ENCODE results near the gene ARFGEF3. TPM values are rescaled to one million over a fixed set of nuclear protein-coding genes. Genes with fewer than 3 reads are reported as not detected.
"Not testable (repeated sequence)": the region's sequence is repeated elsewhere in the genome, so short reads cannot be mapped to it uniquely, and the experiment has no call there.

The ARFGEF3 gene
- total RNA-seq, 1 donor from 2014 or later, result 0.18 TPM

DNA sequence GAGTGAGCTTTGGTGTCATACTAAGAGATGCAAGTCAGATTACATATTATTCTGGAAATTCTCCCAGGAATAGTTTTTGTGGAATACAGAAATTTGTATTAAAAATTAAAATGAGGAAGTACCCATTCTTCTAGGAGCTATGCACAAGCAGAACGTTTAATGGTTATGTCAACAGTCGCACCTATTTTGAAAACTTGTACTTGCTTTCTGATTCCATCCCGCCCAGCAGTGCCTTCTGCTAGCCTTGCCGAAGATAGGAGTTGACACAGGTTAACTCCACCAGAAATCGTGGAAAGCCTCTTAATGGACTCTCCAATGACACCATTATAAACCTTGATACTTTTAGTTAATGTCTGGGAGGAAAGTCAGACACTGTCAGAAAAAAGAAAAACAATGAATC, 49.9 kb downstream of the ARFGEF3 start:
- ATAC-seq, result no peak
- DNase-seq (ENCODE audit: low spot score), result no peak

DNA sequence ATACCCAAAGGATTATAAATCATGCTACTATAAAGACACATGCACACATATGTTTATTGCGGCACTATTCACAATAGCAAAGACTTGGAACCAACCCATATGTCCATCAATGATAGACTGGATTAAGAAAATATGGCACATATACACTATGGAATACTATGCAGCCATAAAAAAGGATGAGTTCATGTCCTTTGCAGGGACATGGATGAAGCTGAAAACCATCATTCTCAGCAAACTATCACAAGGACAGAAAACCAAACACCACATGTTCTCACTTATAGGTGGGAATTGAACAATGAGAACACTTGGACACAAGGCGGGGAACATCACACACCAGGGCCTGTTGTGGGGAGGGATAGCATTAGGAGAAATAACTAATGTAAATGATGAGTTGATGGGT, 50.8 kb downstream of the ARFGEF3 start:
- DNase-seq (ENCODE audit: low spot score); ATAC-seq: not testable (repeated sequence)

DNA sequence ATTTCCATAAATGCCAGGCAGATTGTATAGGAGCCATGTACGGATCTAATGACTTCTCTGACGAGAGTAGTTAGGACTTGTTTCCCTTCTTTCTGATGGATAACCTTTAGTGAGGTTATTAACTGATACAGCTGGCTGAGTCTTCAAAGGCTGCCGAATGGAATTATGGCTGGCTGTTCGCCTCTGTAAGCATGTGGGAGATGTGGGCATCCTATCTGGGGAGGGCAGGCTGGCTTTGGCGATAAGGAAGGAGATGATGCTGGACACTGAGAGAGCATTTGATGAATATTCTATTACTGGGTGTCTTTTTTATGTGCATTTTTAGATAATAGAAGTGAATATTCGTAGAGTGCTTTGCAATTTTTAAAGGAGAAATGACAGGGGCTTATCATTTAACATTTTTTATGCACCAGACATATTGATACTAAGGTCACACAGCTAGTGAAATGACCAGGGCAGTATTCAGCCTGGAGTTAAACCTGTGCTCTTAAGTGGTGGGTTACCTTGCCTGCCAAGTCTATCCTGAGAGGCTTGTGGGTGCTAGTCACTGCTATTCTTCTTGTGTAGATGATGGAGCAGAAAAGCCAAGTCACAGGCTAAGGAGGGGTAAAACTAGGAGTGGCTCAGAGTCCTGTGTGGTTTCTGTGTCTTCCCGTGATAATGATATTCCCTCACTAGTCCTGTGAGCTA, 53.5 kb downstream of the ARFGEF3 start:
- no peak for DNase-seq (ENCODE audit: low spot score)
- ATAC-seq, result no peak

DNA sequence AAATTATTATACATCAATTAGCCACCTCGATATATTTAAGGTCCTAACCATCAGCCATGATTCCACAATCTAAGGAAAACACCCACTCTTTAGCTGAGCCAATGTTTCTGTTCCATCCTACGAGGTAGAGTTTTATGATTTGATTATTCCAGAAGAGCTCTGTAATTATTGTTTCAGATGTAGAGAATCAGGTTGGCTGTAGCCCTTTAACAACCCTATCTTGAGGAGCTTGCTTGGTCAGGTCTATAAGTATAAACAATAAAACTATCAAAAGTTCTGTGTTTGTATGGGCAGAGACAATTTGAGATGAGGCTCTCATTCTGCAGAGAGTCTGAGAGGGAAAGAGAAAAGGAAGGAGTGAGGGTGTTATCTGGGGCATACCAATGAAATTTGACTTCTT, 56.7 kb downstream of the ARFGEF3 start, which contains the start of gene PBOV1:
TSS of gene PBOV1 (minus strand) at position 43 of the 400 bp plus-strand sequence. CDS start 96 bp downstream, outside the sequence.
- DNase-seq (ENCODE audit: low spot score) (no peak), ATAC-seq (no peak)

DNA sequence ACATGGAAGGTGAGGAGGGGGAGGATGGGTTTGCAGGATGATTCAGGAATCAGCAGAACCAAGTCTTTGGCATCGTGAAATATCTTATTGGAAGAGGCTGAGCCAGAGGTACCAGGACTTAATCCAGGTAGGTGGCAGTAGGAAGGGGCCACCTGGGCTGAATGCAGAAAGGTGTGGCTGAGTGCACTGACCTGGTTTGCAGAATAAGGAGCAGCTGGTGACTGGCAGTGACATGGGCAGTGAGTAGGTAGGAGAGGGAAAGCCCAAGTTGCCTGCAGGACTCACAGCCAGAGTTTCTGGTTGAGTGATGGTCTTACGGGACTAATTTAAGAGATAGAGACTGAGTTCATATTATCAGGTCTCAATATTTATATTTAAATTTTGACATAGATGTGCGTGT, 57.7 kb downstream of the ARFGEF3 start:
- ATAC-seq (no peak), DNase-seq (ENCODE audit: low spot score) (no peak)

DNA sequence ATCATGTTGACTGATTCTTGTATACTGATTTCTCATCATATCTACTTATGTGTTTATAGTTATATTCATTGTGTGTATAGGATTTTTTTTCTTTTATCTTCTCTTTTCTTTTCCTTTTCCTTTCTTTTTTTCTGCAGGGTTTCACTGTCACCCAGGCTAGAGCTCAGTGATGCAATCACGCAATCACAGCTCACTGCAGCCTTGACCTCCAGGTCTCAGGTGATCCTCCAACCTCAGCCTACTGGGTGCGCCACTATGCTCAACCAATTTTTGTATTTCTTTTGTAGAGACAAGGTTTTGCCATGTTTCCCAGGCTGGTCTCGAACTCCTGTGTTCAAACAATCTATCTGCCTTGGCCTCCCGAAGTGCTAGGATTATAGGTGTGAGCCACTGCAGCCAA, 58.2 kb downstream of the ARFGEF3 start:
- DNase-seq (ENCODE audit: low spot score) (no peak), ATAC-seq (no peak)

DNA sequence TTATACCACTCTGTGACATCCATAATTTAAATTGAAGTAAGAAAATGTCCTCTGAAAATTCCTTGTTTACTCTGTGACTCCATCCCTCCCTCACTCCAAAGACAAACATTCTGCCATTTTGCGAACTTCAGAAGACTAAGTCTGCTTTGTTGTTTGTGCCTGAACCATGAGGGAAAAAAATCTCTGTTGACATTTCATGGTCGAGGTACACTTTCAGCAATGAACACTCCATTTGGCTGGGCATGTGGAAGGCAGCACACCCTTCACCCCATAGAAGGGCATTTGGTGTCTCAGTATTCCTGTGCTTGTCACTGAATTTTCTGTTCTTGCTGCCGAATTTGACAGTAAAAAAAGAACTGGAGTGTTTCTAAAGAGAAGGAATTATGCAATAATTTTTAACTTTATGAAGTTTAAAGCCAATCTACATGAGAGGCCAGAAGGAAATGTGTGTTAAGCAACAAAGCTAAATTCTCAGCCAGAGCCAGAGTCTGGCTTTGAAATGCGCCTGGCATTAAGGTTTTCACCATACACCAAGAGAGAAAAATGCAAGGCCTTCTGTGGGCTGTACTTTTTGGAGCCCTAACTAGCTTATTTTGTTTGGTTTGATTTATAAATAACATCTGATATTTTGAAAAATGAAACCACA, 61.3 kb downstream of the ARFGEF3 start:
- DNase-seq (ENCODE audit: low spot score) (no peak), ATAC-seq (no peak)

DNA sequence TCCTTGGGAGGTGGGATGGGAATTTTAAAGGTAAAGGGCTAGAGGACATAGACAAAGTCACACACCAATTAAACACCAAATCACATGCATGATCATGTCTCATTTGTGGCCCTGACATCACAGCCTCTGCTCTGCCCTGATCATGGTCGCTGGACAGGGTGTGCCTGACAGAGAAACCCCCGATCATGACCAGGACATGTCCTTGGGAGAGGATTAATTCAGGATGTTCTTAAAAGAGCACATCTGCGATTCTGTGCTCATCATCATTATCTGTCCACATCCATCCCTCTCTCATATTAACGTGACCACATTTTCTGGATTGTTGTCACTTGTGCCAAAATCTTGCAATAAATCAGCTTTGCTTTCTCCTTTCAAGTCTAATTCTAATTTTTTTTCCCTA, 64.2 kb downstream of the ARFGEF3 start:
- DNase-seq (ENCODE audit: low spot score) (no peak), ATAC-seq (no peak)

DNA sequence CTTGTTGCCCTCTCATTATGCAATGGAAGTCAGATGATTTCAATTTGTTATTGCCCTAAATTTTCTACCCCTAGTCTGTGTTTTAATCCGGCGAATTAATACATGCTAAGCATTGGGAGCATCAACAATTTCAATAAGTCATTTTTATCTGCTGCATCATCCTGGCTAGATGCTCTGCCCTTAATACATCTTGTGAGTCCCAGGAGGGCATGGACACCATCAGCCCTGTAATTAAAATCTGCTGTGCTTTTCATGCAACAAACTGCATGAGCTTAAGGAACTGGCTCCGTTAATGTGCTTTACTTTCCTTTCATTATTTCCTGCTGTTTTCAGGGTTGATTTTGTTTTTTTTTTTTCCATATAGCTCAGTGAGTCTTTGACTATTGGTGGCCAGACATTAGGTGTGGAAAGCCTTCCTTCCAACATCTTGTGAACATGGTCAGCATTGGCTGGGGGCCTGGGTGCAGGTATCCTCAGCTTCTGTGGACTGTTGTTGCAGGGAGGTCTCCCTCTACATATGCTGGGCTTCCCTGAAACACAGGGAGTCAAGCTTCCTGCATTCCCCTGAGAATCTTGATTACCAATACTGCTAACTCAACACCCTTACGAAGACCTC, 65.1 kb downstream of the ARFGEF3 start:
- DNase-seq (ENCODE audit: low spot score), result no peak
- no peak for ATAC-seq

DNA sequence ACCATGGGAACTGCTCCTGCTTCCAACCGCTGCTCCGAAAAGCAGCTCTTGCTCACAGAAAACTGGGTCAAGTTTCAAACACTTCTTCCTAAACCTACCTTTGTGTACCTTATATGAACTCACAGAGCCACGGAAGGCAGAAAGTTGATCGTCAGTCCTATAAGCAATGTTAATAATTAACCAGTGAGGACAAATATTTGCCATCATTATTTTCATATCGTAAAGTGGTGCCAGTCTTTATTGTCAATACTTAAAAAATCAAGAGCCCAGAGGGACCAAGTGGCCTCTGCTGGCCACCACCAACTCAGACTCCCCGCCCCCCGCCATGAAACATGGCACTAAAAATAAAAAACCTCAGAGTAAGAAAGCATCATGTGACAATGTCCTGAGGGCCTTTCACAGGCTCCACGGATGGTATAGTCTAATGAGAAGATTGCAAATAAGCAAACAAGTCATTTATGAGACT, 65.6 kb downstream of the ARFGEF3 start:
- ATAC-seq (no peak), DNase-seq (ENCODE audit: low spot score) (no peak)

DNA sequence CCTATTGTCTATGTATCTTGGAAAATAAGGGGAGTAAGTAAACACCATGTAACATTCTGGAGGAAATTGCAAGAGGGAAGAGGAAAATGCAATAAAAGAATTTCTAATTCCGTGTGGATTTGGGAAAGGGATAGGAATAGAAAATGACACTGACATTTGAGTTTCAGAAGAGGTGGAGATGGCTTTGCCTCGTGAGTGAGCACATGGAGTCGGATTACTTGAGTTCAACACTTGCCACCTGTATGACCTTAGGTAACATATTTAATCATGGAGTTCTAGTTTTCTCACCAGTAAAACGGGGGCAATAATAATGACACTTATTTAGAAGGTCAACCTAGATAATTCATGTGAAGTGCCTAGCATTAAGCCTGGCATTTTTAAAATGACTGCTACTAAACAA, 67.3 kb downstream of the ARFGEF3 start:
- no peak for ATAC-seq
- no peak for DNase-seq (ENCODE audit: low spot score)

DNA sequence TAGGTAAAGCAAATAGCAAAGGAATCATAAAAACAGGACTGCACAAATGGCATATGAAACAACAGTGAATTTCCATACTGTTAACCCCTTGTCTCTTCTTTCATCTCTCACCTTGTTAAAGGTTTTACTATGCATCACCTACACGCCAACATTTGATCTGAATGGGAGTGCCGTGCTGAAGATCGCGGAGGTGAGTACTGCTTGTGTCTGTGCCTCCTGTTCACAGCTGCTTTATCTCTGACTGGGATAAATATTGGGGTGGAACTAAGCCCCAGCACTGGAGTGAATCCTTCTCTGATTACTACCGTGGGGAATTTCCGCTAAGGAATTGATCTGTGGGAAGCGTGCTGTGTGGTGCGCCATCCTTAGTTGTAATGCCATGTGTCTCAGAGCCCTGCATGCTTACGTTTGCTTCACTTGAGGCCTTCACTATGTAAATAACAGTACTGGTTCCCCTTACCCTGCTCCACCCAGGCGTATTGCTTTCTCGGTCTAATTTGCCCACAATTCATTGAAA, 68.0 kb downstream of the ARFGEF3 start:
- ATAC-seq, result no peak

DNA sequence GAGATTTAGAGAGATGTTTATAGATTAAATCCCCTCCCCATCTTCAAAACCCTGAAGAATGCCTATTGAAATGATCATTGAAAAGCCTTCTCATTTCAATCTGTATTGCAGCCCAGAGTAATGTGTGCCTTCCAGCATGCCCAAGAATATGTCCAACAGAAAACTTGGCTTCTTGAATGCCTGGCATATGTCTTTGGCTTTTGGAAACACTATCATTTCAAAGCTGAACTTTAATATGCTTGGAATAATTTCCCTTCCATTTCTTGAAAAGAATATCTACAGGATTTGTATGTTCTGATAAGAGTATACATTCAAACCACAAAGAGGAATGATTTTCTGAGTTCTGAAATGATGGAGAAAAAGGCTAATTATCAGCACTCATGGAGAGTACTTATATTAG, 68.5 kb downstream of the ARFGEF3 start:
- DNase-seq (ENCODE audit: low spot score) (no peak), ATAC-seq (no peak)

More for the DNA sequence above, 68.0 kb downstream of the ARFGEF3 start:
- DNase-seq (ENCODE audit: low spot score), result no peak

DNA sequence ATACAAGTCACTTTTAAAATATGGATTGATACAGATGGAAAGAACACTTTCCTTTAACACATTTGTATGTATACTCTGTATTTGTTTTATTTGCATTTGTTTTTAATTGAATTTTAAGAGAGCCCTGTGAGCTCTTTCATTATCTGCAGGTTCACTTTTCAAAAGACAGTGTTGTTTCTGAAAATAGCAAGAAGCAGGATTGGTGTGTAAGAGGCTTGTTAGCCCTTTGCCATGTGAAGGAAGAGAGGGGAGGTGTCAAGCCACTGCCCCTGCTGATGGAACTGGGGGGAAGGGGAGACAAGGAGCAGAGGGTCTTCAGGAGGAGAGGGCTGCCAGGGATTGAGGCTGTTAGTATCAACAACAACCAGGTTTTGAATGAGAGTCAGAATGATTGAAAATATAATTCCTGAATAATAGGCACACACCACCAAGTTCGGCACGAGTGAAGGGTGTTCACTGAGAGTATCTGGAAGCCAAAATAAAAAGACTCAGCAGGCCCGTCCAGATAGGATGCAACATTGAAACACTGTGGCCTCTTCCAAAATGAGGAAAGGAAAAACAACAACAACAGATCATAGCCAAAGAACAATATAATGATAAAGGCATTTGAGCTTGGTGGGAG, 69.1 kb downstream of the ARFGEF3 start:
- DNase-seq (ENCODE audit: low spot score) (no peak), ATAC-seq (no peak)

DNA sequence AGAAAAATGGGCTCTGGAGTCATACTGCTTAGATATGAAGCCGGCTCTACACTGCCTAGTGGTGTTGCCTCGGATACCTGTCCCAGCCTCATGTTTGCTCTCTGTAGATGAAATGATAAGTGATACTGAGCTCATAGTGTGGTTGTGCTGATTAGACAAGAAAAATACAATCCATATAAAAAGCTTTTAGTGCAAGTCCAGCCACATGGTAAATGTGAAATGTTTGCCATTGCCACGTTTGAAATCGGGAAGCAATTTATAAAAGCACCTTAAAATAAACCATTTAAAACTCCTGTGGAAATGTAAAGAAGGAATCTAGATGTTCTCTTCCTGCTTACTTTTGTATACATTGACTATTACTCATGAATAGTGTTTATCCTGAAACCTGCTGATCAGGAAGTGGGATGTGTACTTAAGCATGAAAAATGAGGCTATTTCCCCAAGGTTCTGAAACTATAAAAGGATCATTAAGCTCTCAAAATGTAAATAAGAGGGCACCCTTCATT, 69.7 kb downstream of the ARFGEF3 start:
- no peak for DNase-seq (ENCODE audit: low spot score)
- no peak for ATAC-seq

DNA sequence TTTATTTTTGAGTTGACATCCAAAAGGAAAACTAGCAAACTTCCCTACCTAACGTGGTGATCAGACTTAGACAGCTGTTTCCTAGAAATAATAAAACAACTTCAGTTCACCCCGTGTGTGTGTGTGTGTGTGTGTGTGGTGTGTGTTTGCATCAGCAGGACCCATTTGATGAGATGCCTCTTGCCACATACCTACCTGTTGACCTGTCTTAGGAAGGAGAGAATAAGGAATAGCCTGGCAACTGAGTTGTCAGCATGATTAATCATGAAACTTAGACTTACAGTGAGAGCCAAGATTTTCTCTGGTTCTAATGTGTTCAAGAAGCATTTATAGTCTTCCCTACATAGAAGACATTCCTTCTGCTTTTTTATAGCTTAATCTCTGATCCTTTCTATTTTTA, 72.6 kb downstream of the ARFGEF3 start:
- no peak for DNase-seq (ENCODE audit: low spot score)
- ATAC-seq, result no peak

DNA sequence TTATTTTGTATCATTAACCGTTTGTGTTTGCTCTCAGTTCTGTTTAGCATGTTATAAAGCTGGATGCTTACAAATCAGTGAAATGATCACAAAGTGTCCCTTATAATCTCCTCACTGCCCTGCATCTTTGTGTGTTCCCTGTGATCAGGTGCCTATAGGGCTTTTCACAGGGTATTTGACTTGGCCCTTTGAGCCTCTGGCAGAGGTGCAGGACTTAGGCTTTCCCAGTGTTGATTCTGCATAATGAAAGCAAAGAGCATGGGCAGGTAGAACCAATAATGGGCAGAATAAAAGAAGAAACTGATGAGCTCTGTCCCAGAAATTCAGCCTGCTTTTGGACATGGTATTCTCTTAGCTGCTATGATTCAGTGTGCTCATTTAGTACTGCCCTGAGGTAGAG, 73.5 kb downstream of the ARFGEF3 start:
- ATAC-seq, result peak; percentile 59
- DNase-seq (ENCODE audit: low spot score), result no peak

DNA sequence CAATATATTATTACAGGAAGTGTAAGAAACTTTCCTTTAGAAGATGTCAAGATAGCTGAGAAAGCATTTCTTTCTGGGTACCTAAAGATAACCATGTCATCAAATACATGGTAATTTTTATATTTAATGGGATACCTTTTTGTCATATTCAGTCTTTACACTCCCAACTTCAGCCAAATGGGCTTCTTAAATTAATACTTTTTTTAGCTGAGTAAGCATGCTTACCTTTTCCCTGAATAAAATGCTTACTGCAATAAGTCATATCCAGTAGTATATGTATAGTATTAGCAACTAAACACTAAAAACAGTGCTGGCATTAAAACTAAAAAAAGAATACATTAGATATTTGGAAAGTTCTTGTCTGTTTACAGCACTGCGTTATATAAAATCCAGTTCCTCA, 74.0 kb downstream of the ARFGEF3 start:
- DNase-seq (ENCODE audit: low spot score), result no peak
- no peak for ATAC-seq

DNA sequence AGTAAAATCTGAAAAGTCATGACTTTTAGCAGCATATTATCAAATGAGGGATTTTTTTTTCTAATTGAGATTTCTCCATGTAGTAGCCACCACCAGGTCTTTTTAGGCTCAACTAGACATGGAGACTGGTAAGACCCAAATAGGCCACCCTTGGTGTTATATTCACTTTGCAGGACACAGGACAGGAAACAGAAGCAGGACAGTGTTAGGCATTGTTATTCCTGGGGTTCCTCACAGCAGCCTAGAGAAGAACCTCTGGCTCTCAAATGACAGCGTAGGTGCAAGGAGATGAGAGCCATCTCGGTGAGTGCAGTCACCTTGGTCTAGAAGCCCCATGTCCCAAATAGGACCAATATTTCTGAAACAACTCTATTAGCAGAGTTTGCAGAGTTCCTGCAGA, 75.7 kb downstream of the ARFGEF3 start:
- DNase-seq (ENCODE audit: low spot score) (no peak), ATAC-seq (no peak)

DNA sequence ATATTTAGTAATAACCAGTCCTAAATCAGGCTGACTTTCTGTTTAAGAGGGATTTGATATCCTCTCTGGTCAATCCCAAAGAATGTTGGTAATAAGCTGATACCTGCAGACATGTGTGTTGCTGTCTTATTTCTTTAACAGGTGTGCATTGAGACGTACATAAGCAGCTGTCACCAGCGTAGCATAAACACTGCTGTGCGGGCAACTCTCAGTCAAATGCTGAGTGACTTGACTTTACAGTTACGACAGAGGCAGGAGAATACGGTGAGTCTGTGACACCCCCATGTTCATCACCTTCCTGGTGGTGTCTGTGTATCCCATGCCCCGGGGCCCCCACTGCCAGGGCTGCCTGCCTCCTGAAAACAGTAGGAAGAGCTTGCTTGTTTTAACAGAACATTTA, 76.6 kb downstream of the ARFGEF3 start:
- DNase-seq (ENCODE audit: low spot score), result no peak
- no peak for ATAC-seq

DNA sequence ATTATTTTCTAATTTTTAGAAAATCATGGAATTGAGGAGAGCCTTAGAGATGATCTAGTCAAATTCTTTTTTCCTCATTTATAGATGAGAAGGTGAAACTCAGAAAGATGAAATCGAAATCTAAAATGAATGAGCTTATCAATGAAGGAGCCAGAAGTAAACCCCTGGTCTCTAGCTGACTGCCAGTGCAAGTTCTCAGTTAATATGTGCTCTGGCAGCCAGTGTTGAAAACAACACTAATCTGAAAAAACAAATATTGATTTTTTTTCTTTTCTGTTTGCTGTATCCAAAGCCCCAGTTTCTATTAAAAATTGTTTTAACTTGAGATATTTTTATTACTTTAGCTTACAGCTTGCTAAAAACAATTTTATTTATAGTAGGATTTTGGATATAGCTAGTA, 78.0 kb downstream of the ARFGEF3 start:
- ATAC-seq, result peak; percentile 70
- no peak for DNase-seq (ENCODE audit: low spot score)

Data from left lobe of liver (tissue), 2 donors.